Measurements from ENCODE around the gene DNAJC27.

- TF ChIP-seq POLR2A (IDR thresholded peaks at IDR 0.05), result no peak
- no peak for TF ChIP-seq CTCF (IDR thresholded peaks at IDR 0.05)
Measured at GRCh38 chr2:24981411-24982136, 9.8 kb upstream of the DNAJC27 start.

Data from esophagus squamous epithelium (tissue), 4 donors.